ENCODE data around the gene PARVA. TPM values are rescaled to one million over a fixed set of nuclear protein-coding genes. Genes with fewer than 3 reads are reported as not detected.

The PARVA gene
- total RNA-seq, 4 donors from 2014 or later = 181 to 228 (median 210) TPM

DNA sequence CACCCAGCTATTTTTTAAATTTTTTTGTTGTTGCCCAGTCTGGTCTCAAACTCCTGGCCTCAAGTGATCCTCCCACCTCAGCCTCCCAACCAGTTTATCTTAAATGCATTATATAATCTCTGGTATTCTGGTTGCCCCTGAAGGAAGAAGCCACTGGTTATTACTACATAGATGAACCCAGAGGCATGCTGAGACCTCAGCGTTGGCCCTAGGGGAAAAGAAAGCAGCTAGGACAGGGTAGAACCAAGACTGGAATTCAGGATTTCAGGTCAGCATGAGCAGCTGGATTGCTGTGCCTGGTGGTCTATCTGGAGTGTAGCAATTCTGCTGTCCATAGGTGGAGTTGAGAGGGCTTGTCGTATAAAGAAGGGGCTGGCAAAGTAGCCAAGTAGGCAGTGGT is 67.2 kb downstream of the PARVA start:
- H3K4me3 ChIP-seq = no peak overlapping the region
- no peak for DNase-seq (ENCODE audit: extremely low spot score)
- intact Hi-C loops (cut with DNase I) = no loop called here
- no peaks in the 10 kb centered on the region for H3K9me3 ChIP-seq
- TF ChIP-seq CTCF (IDR thresholded peaks at IDR 0.05) (no peak), POLR2A (IDR thresholded peaks at IDR 0.05; ENCODE audit: low read depth) (no peak), EP300 (IDR thresholded peaks at IDR 0.05) (no peak), POLR2AphosphoS5 (IDR thresholded peaks at IDR 0.05) (no peak)
- H3K27me3 ChIP-seq = no peaks in the 10 kb centered on the region
- WGBS = 66% methylated on average over 2 of the region's 2 CpGs
- H3K4me1 ChIP-seq = peaks cover 29 to 72% (median 56%) of the 10 kb centered on the region in 4 donors
- peaks cover 0 to 11% (median 3%) of the 10 kb centered on the region in 4 donors for H3K36me3 ChIP-seq
- H3K27ac ChIP-seq (replicated peaks in 1 of 4) = peak overlapping the region in 3 of 4 donors; percentile 15 to 44 (median 35)

GRCh38 chr11:12445001-12445400 is 67.6 kb downstream of the PARVA start:
- Histone ChIP-seq H3K9me3 (no peaks in the 10 kb centered on the region), H3K4me1 (peaks cover 25 to 72% (median 57%) of the 10 kb centered on the region in 4 donors), H3K4me3 (no peak overlapping the region), H3K27ac (replicated peaks in 1 of 4) (peak overlapping the region in 3 of 4 donors; percentile 15 to 44 (median 35)), H3K27me3 (no peaks in the 10 kb centered on the region), H3K36me3 (peaks cover 0 to 11% (median 3%) of the 10 kb centered on the region in 4 donors)
- intact Hi-C loops (cut with DNase I) = no loop called here
- 92% methylated on average over 2 of the region's 2 CpGs for WGBS
- no peak for TF ChIP-seq EP300 (IDR thresholded peaks at IDR 0.05)
- peak; percentile 90 for DNase-seq (ENCODE audit: extremely low spot score)

GRCh38 chr11:12446863-12447262 is 69.5 kb downstream of the PARVA start:
- no peak overlapping the region for H3K27ac ChIP-seq (replicated peaks in 1 of 4)
- no peaks in the 10 kb centered on the region for H3K9me3 ChIP-seq
- TF ChIP-seq CTCF (IDR thresholded peaks at IDR 0.05) (no peak), POLR2AphosphoS5 (IDR thresholded peaks at IDR 0.05) (peak in 1 of 2 donors; percentile 6), POLR2A (IDR thresholded peaks at IDR 0.05; ENCODE audit: low read depth) (no peak), EP300 (IDR thresholded peaks at IDR 0.05) (no peak)
- no peak overlapping the region for H3K4me3 ChIP-seq
- H3K4me1 ChIP-seq = peaks cover 25 to 74% (median 66%) of the 10 kb centered on the region in 4 donors
- H3K36me3 ChIP-seq = peaks cover 0 to 11% (median 3%) of the 10 kb centered on the region in 4 donors
- no peaks in the 10 kb centered on the region for H3K27me3 ChIP-seq
- intact Hi-C loops (cut with DNase I) = no loop called here
- DNase-seq (ENCODE audit: extremely low spot score) = peak; percentile 70

DNA sequence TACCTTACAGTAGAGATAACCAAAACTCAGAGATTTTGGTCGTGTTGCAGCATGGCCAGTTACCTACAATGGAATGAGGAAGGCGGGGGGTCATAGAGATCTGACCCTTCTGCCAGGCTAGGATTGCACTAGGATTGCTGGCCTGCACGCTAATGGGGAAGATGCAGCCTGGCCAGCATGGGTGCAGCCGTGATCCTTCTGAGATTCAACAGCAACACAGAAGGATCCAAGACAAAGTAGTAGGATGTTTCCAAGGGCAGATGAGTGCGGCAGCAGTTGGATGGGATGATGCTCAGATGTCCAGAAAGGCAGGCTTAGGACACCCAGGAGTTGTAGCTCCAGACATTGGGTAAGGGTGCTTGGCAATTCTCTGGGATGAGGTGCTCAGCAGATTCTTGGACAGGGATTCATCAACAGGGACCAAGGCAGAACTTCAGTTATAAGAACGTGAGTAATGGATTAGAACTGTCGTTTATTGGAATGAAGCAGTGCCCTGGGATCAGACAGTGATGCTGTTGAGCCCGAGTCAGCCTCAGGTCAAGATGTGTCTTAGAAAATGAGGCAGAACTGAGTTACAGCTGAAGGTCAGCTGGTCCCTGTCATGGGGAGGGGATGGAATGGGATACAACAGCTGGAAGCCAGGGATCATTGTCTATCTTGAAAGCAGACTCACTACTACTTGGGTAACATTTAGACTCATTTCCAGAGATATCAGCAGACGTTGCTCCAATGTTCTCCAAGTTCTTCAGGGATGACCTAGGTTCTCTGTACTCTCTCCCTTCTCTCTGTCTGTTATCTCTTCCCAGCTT is 71.0 kb downstream of the PARVA start:
- TF ChIP-seq EP300 (IDR thresholded peaks at IDR 0.05) = no peak
- TF ChIP-seq CTCF (IDR thresholded peaks at IDR 0.05) = no peak
- no peak for TF ChIP-seq POLR2A (IDR thresholded peaks at IDR 0.05; ENCODE audit: low read depth)
- peak in 1 of 2 donors; percentile 29 for TF ChIP-seq POLR2AphosphoS5 (IDR thresholded peaks at IDR 0.05)

GRCh38 chr11:12449961-12450715 is 72.8 kb downstream of the PARVA start:
- intact Hi-C loops (cut with DNase I) = no loop called here
- Histone ChIP-seq H3K4me1 (peaks cover 43 to 93% (median 85%) of the 10 kb centered on the region in 4 donors), H3K27ac (replicated peaks in 1 of 4) (peak overlapping the region in 2 of 4 donors; percentile 2 to 32), H3K27me3 (no peaks in the 10 kb centered on the region), H3K4me3 (no peak overlapping the region), H3K36me3 (no peaks in the 10 kb centered on the region), H3K9me3 (no peaks in the 10 kb centered on the region)
- no peak for DNase-seq (ENCODE audit: extremely low spot score)
- 86% methylated on average over 3 of the region's 3 CpGs for WGBS
- TF ChIP-seq EP300 (IDR thresholded peaks at IDR 0.05) (no peak), POLR2A (IDR thresholded peaks at IDR 0.05; ENCODE audit: low read depth) (no peak), CTCF (IDR thresholded peaks at IDR 0.05) (no peak), POLR2AphosphoS5 (IDR thresholded peaks at IDR 0.05) (no peak)

More for the DNA sequence above, 71.0 kb downstream of the PARVA start:
- Histone ChIP-seq H3K36me3 (peaks cover 0 to 9% (median 3%) of the 10 kb centered on the region in 4 donors), H3K27me3 (no peaks in the 10 kb centered on the region), H3K4me1 (peaks cover 35 to 81% (median 75%) of the 10 kb centered on the region in 4 donors), H3K4me3 (no peak overlapping the region), H3K27ac (replicated peaks in 1 of 4) (peak overlapping the region in 2 of 4 donors; percentile 4 to 51), H3K9me3 (no peaks in the 10 kb centered on the region)
- intact Hi-C loops (cut with DNase I) = no loop called here
- WGBS = 68% methylated on average over 9 of the region's 9 CpGs
- DNase-seq (ENCODE audit: extremely low spot score) = peak; percentile 91

All from esophagus muscularis mucosa (tissue), 4 donors.